ENCODE data around the gene PPIF. TPM values are rescaled to one million over a fixed set of nuclear protein-coding genes. Genes with fewer than 3 reads are reported as not detected.

The PPIF gene
- total and polyA plus RNA-seq, 2 of the 4 experiments (the other 2 are of a cell fraction), result 29.2 to 130 TPM

DNA sequence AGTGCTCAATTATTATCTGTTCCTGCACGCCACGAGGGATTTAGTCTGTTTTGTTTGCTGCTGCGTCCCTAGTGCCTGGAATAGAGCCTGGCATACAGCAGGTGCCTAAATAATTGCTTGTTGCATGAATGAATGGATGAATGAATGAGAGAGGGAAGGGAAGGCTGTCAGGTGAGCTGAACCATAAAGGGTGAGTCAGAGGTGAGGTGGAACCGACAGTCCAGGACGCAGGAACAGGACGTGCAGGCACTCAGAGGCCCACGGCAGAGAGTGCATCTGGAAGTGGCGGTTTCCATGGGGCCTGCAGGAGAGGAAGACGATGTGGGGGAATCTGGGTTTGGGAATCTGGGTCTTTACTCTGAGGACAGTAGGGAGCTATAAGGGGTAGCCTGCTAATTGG is 17.7 kb upstream of the PPIF start (continued):
- TF ChIP-seq RCOR1 (IDR thresholded peaks at IDR 0.05; ENCODE audit: insufficient replicate concordance, low read length), result no peak
- no peak for TF ChIP-seq RAD21 (IDR thresholded peaks at IDR 0.05; ENCODE audit: low read length)
- no peak for TF ChIP-seq RFX5 (IDR thresholded peaks at IDR 0.05; ENCODE audit: low read depth, low read length)
- no peak for TF ChIP-seq POLR2A (IDR thresholded peaks at IDR 0.05; ENCODE audit: low read depth, low read length)

DNA sequence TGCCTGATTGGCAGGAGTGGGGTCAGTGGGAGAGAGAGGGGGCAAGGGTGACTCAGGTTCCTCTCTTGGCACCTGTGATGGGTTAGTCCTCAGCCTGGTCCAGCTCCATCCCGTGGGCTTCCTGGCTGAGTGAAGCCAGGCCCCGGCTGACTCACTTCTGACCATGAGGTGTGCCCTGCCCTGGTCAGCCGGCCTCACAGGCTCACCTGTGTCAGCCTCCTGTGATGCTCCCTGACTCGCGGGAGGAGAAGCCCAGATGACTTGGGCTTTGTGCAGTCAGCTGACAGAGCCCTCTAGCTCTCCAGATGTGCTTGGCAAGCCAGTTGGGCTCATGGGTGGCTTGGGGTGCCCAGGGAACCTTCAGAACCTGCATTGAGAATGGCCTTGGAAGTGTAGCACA is 16.0 kb upstream of the PPIF start:
- no TSS peak for BruUV-seq (replicated peaks)
- H3K9ac ChIP-seq (ENCODE audit: low read depth, low read length), result no peak overlapping the region
- 94% methylated on average over 5 of the region's 5 CpGs; no CpG with 5 or more reads in 1 of the 2 experiments for WGBS, 2 experiments (ENCODE audit: extremely low coverage in 2 of 2, insufficient read length in 1 of 2)
- TF ChIP-seq FOS (IDR thresholded peaks at IDR 0.05; ENCODE audit: low read depth, low read length) (no peak), RCOR1 (IDR thresholded peaks at IDR 0.05; ENCODE audit: insufficient replicate concordance, low read length) (no peak), NFE2L2 (IDR thresholded peaks at IDR 0.05; ENCODE audit: low read depth, low read length) (no peak), MXI1 (IDR thresholded peaks at IDR 0.05; ENCODE audit: borderline replicate concordance, low read depth, low read length) (no peak), CHD1 (IDR thresholded peaks at IDR 0.05; ENCODE audit: low read depth, low read length) (no peak), CEBPB (IDR thresholded peaks at IDR 0.05; ENCODE audit: low read depth, low read length) (no peak), MAZ (IDR thresholded peaks at IDR 0.05; ENCODE audit: borderline replicate concordance, low read depth, low read length) (no peak), SMC3 (IDR thresholded peaks at IDR 0.05; ENCODE audit: low read depth, low read length) (no peak), RAD21 (IDR thresholded peaks at IDR 0.05; ENCODE audit: low read length) (no peak), MAFK (IDR thresholded peaks at IDR 0.05; ENCODE audit: low read depth, low read length) (no peak), POLR2A (IDR thresholded peaks at IDR 0.05; ENCODE audit: low read depth, low read length) (no peak), RFX5 (IDR thresholded peaks at IDR 0.05; ENCODE audit: low read depth, low read length) (no peak), BHLHE40 (IDR thresholded peaks at IDR 0.05; ENCODE audit: low read depth, low read length) (no peak)
- TF ChIP-seq, protein P1, sequence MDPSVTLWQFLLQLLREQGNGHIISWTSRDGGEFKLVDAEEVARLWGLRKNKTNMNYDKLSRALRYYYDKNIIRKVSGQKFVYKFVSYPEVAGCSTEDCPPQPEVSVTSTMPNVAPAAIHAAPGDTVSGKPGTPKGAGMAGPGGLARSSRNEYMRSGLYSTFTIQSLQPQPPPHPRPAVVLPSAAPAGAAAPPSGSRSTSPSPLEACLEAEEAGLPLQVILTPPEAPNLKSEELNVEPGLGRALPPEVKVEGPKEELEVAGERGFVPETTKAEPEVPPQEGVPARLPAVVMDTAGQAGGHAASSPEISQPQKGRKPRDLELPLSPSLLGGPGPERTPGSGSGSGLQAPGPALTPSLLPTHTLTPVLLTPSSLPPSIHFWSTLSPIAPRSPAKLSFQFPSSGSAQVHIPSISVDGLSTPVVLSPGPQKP (IDR thresholded peaks at IDR 0.05; ENCODE audit: borderline replicate concordance, low read depth, low read length), result no peak
- TF ChIP-seq, protein P2, sequence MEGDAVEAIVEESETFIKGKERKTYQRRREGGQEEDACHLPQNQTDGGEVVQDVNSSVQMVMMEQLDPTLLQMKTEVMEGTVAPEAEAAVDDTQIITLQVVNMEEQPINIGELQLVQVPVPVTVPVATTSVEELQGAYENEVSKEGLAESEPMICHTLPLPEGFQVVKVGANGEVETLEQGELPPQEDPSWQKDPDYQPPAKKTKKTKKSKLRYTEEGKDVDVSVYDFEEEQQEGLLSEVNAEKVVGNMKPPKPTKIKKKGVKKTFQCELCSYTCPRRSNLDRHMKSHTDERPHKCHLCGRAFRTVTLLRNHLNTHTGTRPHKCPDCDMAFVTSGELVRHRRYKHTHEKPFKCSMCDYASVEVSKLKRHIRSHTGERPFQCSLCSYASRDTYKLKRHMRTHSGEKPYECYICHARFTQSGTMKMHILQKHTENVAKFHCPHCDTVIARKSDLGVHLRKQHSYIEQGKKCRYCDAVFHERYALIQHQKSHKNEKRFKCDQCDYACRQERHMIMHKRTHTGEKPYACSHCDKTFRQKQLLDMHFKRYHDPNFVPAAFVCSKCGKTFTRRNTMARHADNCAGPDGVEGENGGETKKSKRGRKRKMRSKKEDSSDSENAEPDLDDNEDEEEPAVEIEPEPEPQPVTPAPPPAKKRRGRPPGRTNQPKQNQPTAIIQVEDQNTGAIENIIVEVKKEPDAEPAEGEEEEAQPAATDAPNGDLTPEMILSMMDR (conservative IDR thresholded peaks at IDR 0.05; ENCODE audit: low read depth, low read length), result no peak

More for the DNA sequence above, 16.0 kb upstream of the PPIF start:
- no peaks in the 10 kb centered on the region for H4K20me1 ChIP-seq (ENCODE audit: insufficient read depth, low read length)
- H2BK15ac ChIP-seq (ENCODE audit: low read depth, low read length), result peak overlapping the region; percentile 87; the same call in 2 of the 3 replicates
- peak overlapping the region; percentile 93 for H3K4ac ChIP-seq (ENCODE audit: low read depth, low read length)
- H4K5ac ChIP-seq (ENCODE audit: low read depth, low read length), result peak overlapping the region; percentile 53; the same call in 1 of the 2 replicates
- no peaks in the 10 kb centered on the region for H3K9me3 ChIP-seq (ENCODE audit: control insufficient read depth, insufficient read depth, low read length)
- H3K18ac ChIP-seq (ENCODE audit: low read depth, low read length), result peak overlapping the region; percentile 13; the same call in 1 of the 2 replicates
- H3K79me1 ChIP-seq (ENCODE audit: low read depth in 1 of 2, low read length in 2 of 2), result no peaks in the 10 kb centered on the region; a peak in 1 of 4 replicates
- DNase-seq (peak; percentile 29), ATAC-seq (ENCODE audit: low read depth) (no peak)
- H2AK9ac ChIP-seq (replicated peaks; ENCODE audit: low read depth, low read length, poor library complexity), result peak overlapping the region; percentile 60
- CTCF ChIA-PET, result interaction anchor here (1.2 kb wide), 1 partner anchor 14 kb away, joined by 3 read pairs; no protein-coding TSS in a partner anchor
- H2BK20ac ChIP-seq (ENCODE audit: low read depth, low read length), result peak overlapping the region; percentile 88
- no peak overlapping the region for H3K56ac ChIP-seq (ENCODE audit: extremely low read depth, insufficient read depth, low read length)
- POLR2A ChIA-PET (ENCODE audit: unreplicated experiment), result no interaction called here
- peak overlapping the region; percentile 82 for H2BK5ac ChIP-seq (ENCODE audit: low read depth, low read length, poor library complexity, severe bottlenecking)
- peaks cover 25% of the 10 kb centered on the region for H3K9me1 ChIP-seq (ENCODE audit: insufficient read depth, low read length)
- peak overlapping the region; percentile 32 to 48; a peak in 2 of 4 replicates for H4K8ac ChIP-seq (ENCODE audit: low read depth in 2 of 2, low read length in 2 of 2)
- dilution Hi-C loops (cut with HindIII; ENCODE audit: low sequenced_read_pairs, unreplicated experiment), result no loop called here
- no peaks in the 10 kb centered on the region for H3K27me3 ChIP-seq (ENCODE audit: control insufficient read depth, insufficient read depth, low read length)
- no peak overlapping the region for H3K4me2 ChIP-seq (ENCODE audit: low read depth, low read length)
- peak overlapping the region; percentile 85 for H4K91ac ChIP-seq (ENCODE audit: insufficient read depth, low read depth, low read length)
- H3K4me3 ChIP-seq (ENCODE audit: insufficient read depth, low read depth, low read length), result no peak overlapping the region
- H2BK120ac ChIP-seq (ENCODE audit: low read depth, low read length), result peak overlapping the region; percentile 94
- peak overlapping the region; percentile 47 for H2AFZ ChIP-seq (replicated peaks; ENCODE audit: low read length, poor library complexity)
- H3K27ac ChIP-seq (ENCODE audit: insufficient read depth, low read length), result no peak overlapping the region; the same call in 1 of the 2 replicates
- intact Hi-C loops (cut with micrococcal nuclease), result no loop called here
- H3K23ac ChIP-seq (ENCODE audit: low read depth, low read length), result peak overlapping the region; percentile 80
- H2AK5ac ChIP-seq (ENCODE audit: low read depth, low read length), result peak overlapping the region; percentile 77
- H3K14ac ChIP-seq (replicated peaks; ENCODE audit: low read depth, low read length), result peak overlapping the region; percentile 77
- in situ Hi-C loops (cut with MboI; ENCODE audit: low sequenced_read_pairs), result no loop called here
- no peaks in the 10 kb centered on the region for H3K36me3 ChIP-seq (ENCODE audit: control insufficient read depth, insufficient read depth, low read length)
- H3K4me1 ChIP-seq (ENCODE audit: control insufficient read depth, insufficient read depth, low read length), result peaks cover 6% of the 10 kb centered on the region; the same call in 1 of the 2 replicates
